ENCODE measurements around the gene SERPINF2.

GRCh38 chr17:1693339-1693738, 49.3 kb upstream of the SERPINF2 start:
- TF ChIP-seq CTCF (IDR thresholded peaks at IDR 0.05) (no peak), ZFX (IDR thresholded peaks at IDR 0.05; ENCODE audit: borderline replicate concordance) (no peak)

All from 22Rv1 (cell line).